Left ventricle myocardium inferior (tissue), 1 donor: ENCODE data around the gene ZNF480. TPM values are rescaled to one million over a fixed set of nuclear protein-coding genes. Genes with fewer than 3 reads are reported as not detected.
A peak's percentile ranks its signal among the peaks of the same experiment; 100 is the strongest.
"Not testable (repeated sequence)": the region's sequence is repeated elsewhere in the genome, so short reads cannot be mapped to it uniquely, and the experiment has no call there.

Source experiments
- DNase-seq: peaks from one replicate; pipeline ENCODE4 v3.0.0-alpha.2; 2020
- H3K27ac ChIP-seq: fragments of 200-600 bp; replicated peaks from 2 replicates; pipeline ENCODE4 v1.8.0; 2021
- H3K27me3 ChIP-seq: fragments of 200-600 bp; 2 replicates; pipeline ENCODE4 v1.8.0; 2021; ENCODE audit warnings: low read depth
- H3K36me3 ChIP-seq: fragments of 200-600 bp; 2 replicates; pipeline ENCODE4 v1.8.0; 2021
- H3K4me1 ChIP-seq: fragments of 200-600 bp; 2 replicates; pipeline ENCODE4 v1.8.0; 2021
- H3K4me3 ChIP-seq: fragments of 200-600 bp; 2 replicates; pipeline ENCODE4 v1.8.0; 2021; ENCODE audit warnings: mild to moderate bottlenecking, moderate library complexity
- H3K9me3 ChIP-seq: fragments of 200-600 bp; replicated peaks from 2 replicates; pipeline ENCODE4 v1.8.0; 2021
- CTCF ChIP-seq: fragments of 200-600 bp; IDR thresholded peaks from 2 replicates; pipeline ENCODE4 v1.8.0; 2021; ENCODE audit warnings: antibody characterized with exemption, mild to moderate bottlenecking, borderline replicate concordance
- intact Hi-C: fragments of 100-400 bp; cut with micrococcal nuclease; formaldehyde crosslinking; loops from one replicate; pipeline ENCODE4 v1.11.0; 2022
- total RNA-seq: library from RNA; stranded (reverse); fragmentation: NEBNext Ultra II Directional; extraction: Animal tissue kit (Norgen Biotek cat#: 25700); gene quantifications from one replicate; pipeline ENCODE4 v1.2.1, GENCODE V29; 2021
- donor health status: DM: no; HTN: yes; CAD: no; lungs with severe emphysema.

ZNF480 gene
- total RNA-seq, 1 donor from 2014 or later, result 18.9 TPM

- no peaks in the 10 kb centered on the region for H3K4me1 ChIP-seq
- H3K27me3 ChIP-seq, result no peaks in the 10 kb centered on the region
- H3K9me3 ChIP-seq, result peaks cover 100% of the 10 kb centered on the region
- no peak for TF ChIP-seq CTCF
- H3K27ac ChIP-seq, result no peak overlapping the region
- H3K36me3 ChIP-seq, result peaks cover 83% of the 10 kb centered on the region
- no peak for DNase-seq
- intact Hi-C loops, result no loop called here
- no peak overlapping the region for H3K4me3 ChIP-seq
These were observed 25.5 kb downstream of the ZNF480 start for GRCh38 chr19:52322429-52322828.

- Histone ChIP-seq H3K4me1 (peaks cover 5% of the 10 kb centered on the region), H3K27me3 (no peaks in the 10 kb centered on the region), H3K4me3 (no peak overlapping the region), H3K27ac (no peak overlapping the region), H3K9me3 (peaks cover 87% of the 10 kb centered on the region), H3K36me3 (peaks cover 13% of the 10 kb centered on the region)
- no peak for DNase-seq
- TF ChIP-seq CTCF, result no peak
- intact Hi-C loops, result no loop called here
These were observed 34.8 kb downstream of the ZNF480 start for GRCh38 chr19:52331757-52332156.

GRCh38 chr19:52335768-52336116, 38.8 kb downstream of the ZNF480 start:
- peak overlapping the region; percentile 82 for H3K4me3 ChIP-seq
- H3K4me1 ChIP-seq, result peaks cover 13% of the 10 kb centered on the region
- intact Hi-C loops, result no loop called here
- DNase-seq, result no peak
- peaks cover 14% of the 10 kb centered on the region for H3K36me3 ChIP-seq
- H3K27me3 ChIP-seq, result no peaks in the 10 kb centered on the region
- peaks cover 47% of the 10 kb centered on the region for H3K9me3 ChIP-seq
- TF ChIP-seq CTCF, result no peak
- peak overlapping the region; percentile 85 for H3K27ac ChIP-seq

GRCh38 chr19:52336117-52336790, 39.3 kb downstream of the ZNF480 start, which contains the start of gene ZNF610:
Gene ZNF610 (plus strand): TSS chr19:52336243. CDS start chr19:52349173, 12,930 bp downstream.
- intact Hi-C loops, result no loop called here
- peak within 1 kb of the TSS; percentile 85 for H3K27ac ChIP-seq
- no peak for TF ChIP-seq CTCF
- peak; percentile 92 for DNase-seq
- H3K4me3 ChIP-seq, result peak within 1 kb of the TSS; percentile 82
- peaks cover 9% of the 10 kb centered on the region for H3K36me3 ChIP-seq
- H3K4me1 ChIP-seq, result peaks cover 13% of the 10 kb centered on the region
- no peaks in the 10 kb centered on the region for H3K27me3 ChIP-seq
- H3K9me3 ChIP-seq, result peaks cover 42% of the 10 kb centered on the region

GRCh38 chr19:52336791-52337381, 39.9 kb downstream of the ZNF480 start:
- H3K27me3 ChIP-seq, result no peaks in the 10 kb centered on the region
- no peak for TF ChIP-seq CTCF
- peaks cover 13% of the 10 kb centered on the region for H3K4me1 ChIP-seq
- peak overlapping the region; percentile 82 for H3K4me3 ChIP-seq
- H3K27ac ChIP-seq, result peak overlapping the region; percentile 85
- peaks cover 5% of the 10 kb centered on the region for H3K36me3 ChIP-seq
- H3K9me3 ChIP-seq, result peaks cover 36% of the 10 kb centered on the region
- intact Hi-C loops, result no loop called here
- DNase-seq, result no peak

GRCh38 chr19:52339022-52339421, 42.1 kb downstream of the ZNF480 start:
- H3K9me3 ChIP-seq, result peaks cover 14% of the 10 kb centered on the region
- intact Hi-C loops, H3K4me3 ChIP-seq, H3K27me3 ChIP-seq, DNase-seq, H3K36me3 ChIP-seq, H3K27ac ChIP-seq: not testable (repeated sequence)
- H3K4me1 ChIP-seq, result peaks cover 13% of the 10 kb centered on the region
